GM04504 (cell line): Measurements from ENCODE around the gene CAMSAP1.

Experiments
- DNase-seq: peaks from one replicate; pipeline ENCODE4 v3.0.0-alpha.2; 2012; ENCODE audit warnings: low read depth

Gene CAMSAP1

GRCh38 chr9:135813671-135814290 is 93.6 kb downstream of the CAMSAP1 start:
- no peak for DNase-seq

DNA sequence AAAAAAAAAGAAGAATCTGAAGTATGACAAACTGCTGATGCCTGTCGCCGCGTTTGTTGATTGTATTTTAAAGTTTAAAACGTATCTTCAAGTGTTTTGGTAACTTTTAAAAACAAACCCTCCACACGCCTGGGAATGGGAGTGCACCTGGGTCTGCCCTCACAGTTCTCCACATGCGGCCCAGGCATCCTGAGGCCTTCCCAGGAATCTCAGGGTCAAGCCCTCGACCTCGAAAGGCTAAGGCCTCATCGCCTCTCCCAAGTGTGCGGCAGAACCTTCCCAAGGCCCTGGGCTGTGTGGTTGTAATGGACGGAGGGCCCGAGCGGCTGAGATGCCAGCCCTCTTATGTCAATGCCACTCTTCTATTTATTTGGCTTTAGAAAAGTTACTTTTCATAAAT is 94.4 kb downstream of the CAMSAP1 start:
- no peak for DNase-seq

- no peak for DNase-seq
These were observed 95.5 kb downstream of the CAMSAP1 start for GRCh38 chr9:135811801-135812200.

DNA sequence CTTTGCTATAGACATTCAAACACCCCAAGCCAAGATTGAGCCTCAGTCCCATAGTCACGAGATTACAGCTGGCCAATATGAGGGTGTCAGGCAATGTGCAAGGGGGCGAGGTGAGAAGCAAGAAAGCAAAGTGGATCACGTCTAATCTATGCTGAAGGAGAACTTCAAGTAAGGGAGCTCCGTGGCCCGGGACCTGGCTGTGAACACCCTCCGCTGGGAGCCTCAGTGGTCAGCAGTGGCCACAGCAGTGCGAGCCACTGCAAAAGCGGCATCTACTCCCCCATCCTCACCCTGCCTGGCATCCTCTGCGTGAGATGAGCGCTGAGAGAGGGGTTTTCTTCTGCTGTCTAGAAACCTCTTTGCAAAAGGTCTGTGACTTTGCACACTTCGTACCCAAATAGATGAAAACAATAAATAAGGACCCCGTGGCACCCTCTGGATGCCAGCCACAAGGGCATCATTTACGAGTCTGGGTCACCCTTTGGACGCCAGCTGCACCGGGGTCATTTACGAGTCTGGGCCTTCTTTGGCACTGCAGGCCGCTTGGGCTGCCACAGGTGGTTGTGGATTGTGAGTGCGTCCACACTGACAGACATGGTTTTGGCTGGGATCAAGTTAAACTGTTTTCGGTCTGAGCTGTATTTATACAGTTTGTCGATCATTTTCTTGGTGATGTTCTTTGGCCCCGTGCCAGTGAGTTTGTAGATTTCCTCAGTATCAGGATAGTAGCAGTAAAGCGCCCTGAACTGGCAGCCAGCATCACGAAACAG is 96.4 kb downstream of the CAMSAP1 start:
- no peak for DNase-seq

GRCh38 chr9:135809166-135809565 is 98.2 kb downstream of the CAMSAP1 start:
- DNase-seq, result peak; percentile 22

DNA sequence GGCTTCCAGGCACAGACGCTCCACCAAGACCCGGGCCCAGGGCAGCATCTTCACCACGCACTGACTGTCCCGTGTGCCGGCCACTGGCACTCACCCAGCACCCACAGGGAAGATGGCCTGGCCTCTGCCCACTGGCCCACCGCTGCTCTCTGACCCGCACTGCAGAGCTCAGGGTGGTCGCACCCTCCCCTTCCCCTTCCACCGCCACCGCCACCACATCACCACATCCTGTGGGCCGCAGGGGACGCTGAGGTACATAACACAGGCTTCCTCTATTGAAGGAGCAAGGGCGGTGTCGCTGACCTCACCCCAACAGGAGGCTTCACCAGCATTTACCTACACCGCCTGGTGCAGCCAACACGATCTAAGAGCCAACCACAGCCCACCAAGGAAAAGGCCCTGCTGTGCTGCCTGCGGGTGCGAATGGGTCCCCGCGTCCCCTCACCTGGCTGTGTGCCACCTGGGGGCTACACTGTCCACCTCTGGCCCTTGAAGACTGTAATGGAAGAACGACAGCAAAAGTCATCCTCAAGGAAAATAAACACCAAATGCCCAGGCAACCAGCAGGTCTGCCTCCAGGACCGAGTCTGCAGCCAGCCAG is 101.8 kb downstream of the CAMSAP1 start:
- DNase-seq, result no peak

DNA sequence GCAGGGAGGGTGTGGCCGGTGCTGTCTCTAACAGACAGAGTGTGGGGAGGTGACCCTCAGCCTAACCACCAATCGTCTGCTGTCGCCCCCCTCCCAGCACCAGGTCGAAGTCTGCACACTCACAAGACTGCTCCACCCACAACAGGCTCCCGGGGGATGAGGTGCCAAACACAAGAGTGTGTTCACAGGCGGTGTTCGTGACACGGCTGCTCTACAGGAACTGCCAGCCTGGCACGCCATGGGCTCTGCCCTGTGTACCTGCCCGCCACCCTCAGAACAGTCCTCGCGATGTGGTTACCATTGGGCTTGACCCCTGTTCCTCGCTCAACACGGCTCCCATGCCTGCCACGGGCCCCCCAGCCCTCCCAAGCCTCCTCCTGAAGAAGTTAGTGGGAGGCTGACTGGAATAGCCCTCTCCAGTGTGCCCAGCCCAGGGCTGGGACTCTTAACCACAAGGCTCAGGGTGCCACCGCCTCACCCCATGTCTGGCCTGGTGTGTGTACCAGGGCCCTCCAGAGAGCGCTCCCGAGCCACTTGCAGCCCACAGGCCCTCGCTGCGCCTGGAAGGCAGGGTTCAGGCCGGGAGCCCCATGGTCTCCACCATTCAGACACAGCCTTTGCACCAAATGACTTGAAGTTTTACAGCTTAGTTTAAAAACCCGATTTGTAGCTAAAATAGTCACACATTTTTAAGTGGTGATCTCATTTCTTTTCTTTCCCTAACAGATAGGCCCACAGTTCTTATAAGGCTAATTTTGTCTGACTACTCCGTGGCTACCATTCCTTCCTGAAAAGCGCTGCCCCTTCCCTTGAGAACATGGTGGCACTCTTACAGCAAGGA is 102.5 kb downstream of the CAMSAP1 start:
- peak; percentile 2 for DNase-seq

GRCh38 chr9:135803441-135803840 is 103.9 kb downstream of the CAMSAP1 start:
- no peak for DNase-seq

DNA sequence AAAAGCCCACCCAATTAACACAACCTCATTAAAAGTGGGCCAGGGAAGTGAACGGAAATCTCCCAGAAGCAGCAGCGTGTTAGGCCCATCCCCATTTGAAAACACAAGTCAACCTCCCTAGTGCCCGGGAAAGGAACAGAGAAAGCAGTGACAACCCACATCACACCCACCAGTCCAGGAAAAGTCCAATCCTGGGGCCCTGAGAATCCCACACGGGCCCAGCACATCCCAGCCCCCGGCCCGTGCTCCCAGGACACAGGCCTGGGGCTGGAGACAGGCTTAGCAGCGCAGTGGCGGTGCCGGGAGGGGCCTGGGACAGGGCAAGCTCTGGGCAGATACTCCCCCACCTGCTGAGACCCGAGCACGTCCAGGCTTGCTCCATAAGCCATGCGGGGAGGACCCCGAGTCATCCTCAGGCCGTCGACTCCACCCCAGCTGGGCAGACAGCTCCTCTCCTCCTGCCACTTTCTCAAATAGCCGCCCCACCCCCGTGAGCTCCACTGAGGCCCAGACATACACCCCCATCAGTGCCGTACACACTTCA is 104.4 kb downstream of the CAMSAP1 start:
- DNase-seq, result no peak

GRCh38 chr9:135801070-135801469 is 106.3 kb downstream of the CAMSAP1 start:
- no peak for DNase-seq

DNA sequence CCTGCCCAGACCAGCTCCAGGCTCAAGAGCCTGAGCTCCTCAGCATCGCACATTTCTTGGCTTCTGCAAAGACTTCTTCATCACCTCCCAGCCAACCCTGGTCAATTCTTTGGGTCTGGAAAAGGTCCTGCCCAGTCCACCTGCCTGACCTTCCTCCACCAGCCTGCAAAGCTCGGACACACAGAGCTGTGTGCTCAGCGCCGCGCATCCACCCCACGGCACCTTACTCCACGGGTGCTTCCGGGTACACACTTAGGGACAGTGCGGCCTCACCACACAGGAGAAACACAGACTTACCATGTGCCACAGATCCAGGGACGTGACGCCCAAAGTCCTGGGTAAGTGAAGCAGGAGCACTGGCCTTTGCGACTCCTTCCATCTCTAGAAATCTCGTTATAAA is 108.1 kb downstream of the CAMSAP1 start:
- DNase-seq, result no peak

DNA sequence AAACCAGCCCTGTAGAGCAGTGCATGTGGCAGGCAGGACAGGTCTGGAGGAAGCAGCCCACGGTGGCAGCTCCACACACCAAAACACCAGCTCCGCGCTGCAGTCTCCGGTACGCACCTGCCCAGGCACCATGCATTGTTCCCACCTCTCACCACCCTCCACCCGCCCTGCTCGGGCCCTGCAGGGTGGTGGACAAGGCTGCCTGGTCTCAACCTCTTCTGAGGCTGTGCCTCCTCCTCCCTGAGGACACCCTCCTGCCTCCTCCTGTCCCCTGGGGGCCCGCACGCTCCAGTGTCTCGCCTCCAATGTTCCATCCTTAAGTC is 109.1 kb downstream of the CAMSAP1 start:
- DNase-seq, result no peak

DNA sequence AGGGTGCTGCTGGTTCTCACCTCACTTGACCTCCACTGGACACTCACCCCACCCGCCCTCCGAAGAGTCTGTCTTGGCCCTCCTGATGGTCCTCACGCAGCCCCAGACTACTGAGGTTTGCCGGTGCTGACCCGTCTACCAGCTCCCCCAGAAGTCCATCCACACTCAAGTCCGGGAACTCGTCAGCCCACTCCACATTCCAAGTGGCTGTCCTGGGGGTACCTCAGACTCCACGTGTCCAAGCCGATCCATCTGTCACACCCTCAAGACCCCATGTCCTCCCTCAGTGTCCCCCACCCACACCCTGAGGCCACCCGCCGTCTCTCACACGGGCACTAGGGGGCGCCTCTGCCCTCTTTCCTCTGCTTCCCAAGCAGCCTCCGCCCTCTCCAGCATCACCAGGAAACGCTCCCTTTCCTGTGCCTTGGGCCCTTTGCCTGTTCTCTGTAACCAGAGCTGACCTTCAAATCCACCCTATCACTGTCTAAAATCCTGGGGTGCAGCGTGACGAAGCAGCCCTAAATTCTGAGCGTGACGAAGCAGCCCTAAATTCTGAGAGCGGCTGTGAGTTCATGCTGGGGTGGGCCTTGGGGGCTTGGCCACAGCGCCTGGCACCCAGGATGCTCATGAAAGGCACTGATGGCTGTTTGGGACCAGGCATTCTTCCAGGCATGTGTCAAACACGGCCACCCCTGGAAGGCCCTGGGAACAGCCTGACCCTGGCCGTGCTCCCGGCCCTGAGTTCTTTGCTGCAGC is 109.7 kb downstream of the CAMSAP1 start:
- peak; percentile 2 for DNase-seq

DNA sequence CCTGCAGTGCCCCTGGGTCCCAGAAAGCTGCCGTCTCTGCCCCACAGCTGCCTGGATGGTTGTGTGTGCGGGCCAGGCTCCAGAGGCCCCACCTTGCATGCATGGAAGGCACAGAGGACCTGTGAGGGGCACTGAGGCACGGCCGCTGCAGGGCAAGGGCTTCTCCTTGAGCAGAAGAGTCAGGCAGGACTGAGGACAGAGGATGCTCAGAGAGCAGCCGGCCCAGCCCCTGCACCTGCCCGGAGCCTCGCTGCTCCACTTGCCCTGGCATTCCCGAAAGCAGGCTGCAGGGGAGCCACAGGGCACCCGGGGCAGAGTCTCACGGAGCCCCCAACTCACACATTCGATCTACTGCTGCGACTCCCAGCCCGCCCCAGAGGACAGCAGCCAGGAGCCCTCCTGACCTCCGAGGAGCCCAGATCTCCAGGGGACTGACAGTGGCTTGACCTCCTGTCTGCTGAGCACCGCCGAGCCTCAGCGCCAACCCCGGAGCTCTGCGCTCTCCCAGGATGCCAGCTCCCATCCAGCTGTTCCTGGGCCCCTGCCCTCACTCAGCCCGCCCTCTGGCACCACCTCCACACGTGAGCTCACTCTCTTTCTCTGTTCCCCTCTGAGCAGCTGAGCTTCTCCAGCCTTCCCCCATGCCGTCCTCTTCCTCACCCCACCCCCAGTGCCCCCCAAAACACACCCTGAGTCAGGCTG is 110.4 kb downstream of the CAMSAP1 start:
- DNase-seq, result no peak

DNA sequence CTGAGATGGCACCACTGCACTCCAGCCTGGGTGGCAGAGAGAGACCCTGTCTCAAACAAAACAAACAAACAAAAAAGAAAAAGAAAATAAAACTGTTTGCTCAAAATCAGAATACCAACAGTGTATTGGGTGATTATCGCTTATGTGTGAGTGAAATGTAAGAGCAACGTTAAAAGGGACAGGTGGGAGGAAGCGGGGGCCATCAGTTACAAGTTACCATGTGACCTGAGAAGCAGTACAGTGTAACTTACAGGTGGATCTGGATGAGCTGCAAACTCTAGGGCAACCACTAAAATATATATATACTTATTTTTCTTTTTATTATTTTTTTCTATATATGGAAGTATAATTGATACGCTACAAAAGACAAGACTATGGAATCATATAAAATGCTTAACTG is 112.0 kb downstream of the CAMSAP1 start:
- DNase-seq, result no peak

- no peak for DNase-seq
These were observed 112.9 kb downstream of the CAMSAP1 start for GRCh38 chr9:135794361-135794885.

- no peak for DNase-seq
These were observed 113.3 kb downstream of the CAMSAP1 start for GRCh38 chr9:135794057-135794335.

GRCh38 chr9:135793221-135794056 is 113.9 kb downstream of the CAMSAP1 start:
- no peak for DNase-seq

DNA sequence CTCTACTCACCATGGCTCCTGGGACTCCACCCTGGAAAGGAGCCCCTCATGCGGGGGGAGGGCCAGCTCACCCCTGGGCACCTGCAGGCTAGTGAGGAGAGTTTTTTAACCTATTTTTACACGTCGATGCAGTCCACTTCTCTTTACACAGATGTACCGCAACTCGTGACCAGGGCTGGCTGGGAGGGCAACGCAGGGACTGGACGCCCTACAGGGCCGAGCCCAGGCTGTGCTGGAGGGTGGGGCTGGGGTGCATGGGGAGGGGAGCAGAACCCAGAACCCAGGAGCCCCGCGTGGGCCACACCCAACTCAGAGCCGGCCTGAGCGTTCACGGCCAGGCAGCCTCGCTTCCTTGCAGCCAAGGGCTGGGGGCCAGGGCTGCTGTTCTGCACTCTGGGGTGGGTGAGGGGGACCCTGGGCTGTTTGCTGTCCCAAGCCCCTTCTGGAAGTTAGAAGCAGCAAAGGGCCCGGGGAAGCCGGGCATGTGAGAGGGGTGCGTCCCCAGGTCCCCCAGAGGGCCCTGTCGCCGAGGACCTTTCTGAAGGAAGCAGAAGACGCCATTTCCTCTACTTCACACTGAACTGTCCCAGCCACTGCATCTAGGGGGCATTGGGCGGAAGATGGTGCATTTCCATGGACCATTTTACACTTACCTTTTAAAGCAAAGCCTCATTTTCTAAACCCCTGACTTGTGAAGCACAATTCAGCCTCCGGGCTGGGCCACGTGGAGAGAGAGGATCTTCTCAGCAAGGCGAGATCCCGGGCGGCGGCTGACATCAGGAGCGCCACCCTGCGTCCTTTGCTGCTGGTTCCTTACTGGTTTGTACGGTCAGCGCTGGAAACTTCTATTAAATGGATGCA is 114.8 kb downstream of the CAMSAP1 start:
- DNase-seq, result no peak
